T-cell (primary cell): Measurements from ENCODE around the gene ATP2C2. TPM values are rescaled to one million over a fixed set of nuclear protein-coding genes. Genes with fewer than 3 reads are reported as not detected.

ENCODE experiments used
- ATAC-seq, 4 experiments: fragments of 200-7000 bp in 3 of 4; fragments of 150-1000 bp in 1 of 4; cut with Tn5 transposase; replicated peaks in 1 of 4; 1 replicate in 3 of 4; 2 replicates in 1 of 4; pipeline ENCODE4 v1.10.0; 2021; ENCODE audit warnings: moderate library complexity in 3 of 4, mild to moderate bottlenecking in 2 of 4, moderate number of reproducible peaks in 1 of 4
- CTCF ChIA-PET, 2 donors: fragments of 300-600 bp; sonication (Branson Sonifier 250); formaldehyde crosslinking; loops; one replicate each; lab custom pipeline; 2022; ENCODE audit warnings: antibody characterized with exemption in 2 of 2; lab: Charles Lee
- POLR2A ChIA-PET, 2 donors: fragments of 300-600 bp; sonication (Branson Sonifier 250); formaldehyde crosslinking; loops; one replicate each; lab custom pipeline; 2022; ENCODE audit warnings: antibody characterized with exemption in 2 of 2; lab: Charles Lee
- DNase-seq, 35 experiments: peaks; one replicate each; pipeline versions ENCODE4 v3.0.0 to v3.0.0-alpha.2; 2013 to 2023
- H3K27ac ChIP-seq: one replicate; pipeline ENCODE4 v1.5.1; 2013; ENCODE audit warnings: low read length
- H3K27me3 ChIP-seq, 2 experiments: replicated peaks in 1 of 2; 1 replicate in 1 of 2; 2 replicates in 1 of 2; pipeline versions ENCODE4 v1.6.1 to v1.7.0; 2013; ENCODE audit warnings: low read length in 1 of 2, mixed read lengths in 1 of 2; ENCODE audit not compliant: control insufficient read depth in 2 of 2, insufficient read depth in 2 of 2; ENCODE audit errors: extremely low read depth in 1 of 2
- H3K36me3 ChIP-seq, 2 donors: 1 replicate in 1 of 2; 2 replicates in 1 of 2; pipeline versions ENCODE4 v1.6.1 to v1.7.0; 2013; ENCODE audit warnings: low read length in 1 of 2; ENCODE audit not compliant: control insufficient read depth in 2 of 2, insufficient read depth in 1 of 2; ENCODE audit errors: extremely low read depth in 1 of 2
- H3K4me1 ChIP-seq, 2 experiments: 1 replicate in 1 of 2; 2 replicates in 1 of 2; pipeline versions ENCODE4 v1.6.1 to v1.7.0; 2013; ENCODE audit warnings: low read length in 2 of 2, mixed read lengths in 1 of 2; ENCODE audit not compliant: insufficient read depth in 2 of 2, control insufficient read depth in 1 of 2; ENCODE audit errors: extremely low read depth in 1 of 2
- H3K4me3 ChIP-seq, 2 donors: 1 replicate in 1 of 2; 2 replicates in 1 of 2; pipeline versions ENCODE4 v1.5.1 to v1.7.0; 2013; ENCODE audit warnings: mild to moderate bottlenecking in 2 of 2, low read length in 1 of 2, moderate library complexity in 1 of 2; ENCODE audit not compliant: control insufficient read depth in 1 of 2; ENCODE audit errors: extremely low read depth in 1 of 2
- H3K9me3 ChIP-seq: 2 replicates; pipeline ENCODE4 v1.7.0; 2013
- H3K27ac Mint-ChIP-seq, 2 donors: one replicate each; pipeline ENCODE4 v1.8.0; 2020 to 2021; ENCODE audit warnings: mild to moderate bottlenecking in 2 of 2, mixed read lengths in 2 of 2
- H3K27me3 Mint-ChIP-seq, 2 donors: one replicate each; pipeline ENCODE4 v1.8.0; 2021 to 2022; ENCODE audit warnings: mixed read lengths in 2 of 2
- H3K36me3 Mint-ChIP-seq: one replicate; pipeline ENCODE4 v1.8.0; 2021; ENCODE audit warnings: mixed read lengths
- H3K4me1 Mint-ChIP-seq, 3 donors: one replicate each; pipeline ENCODE4 v1.8.0; 2020 to 2022; ENCODE audit warnings: mixed read lengths in 3 of 3, mild to moderate bottlenecking in 1 of 3
- H3K4me3 Mint-ChIP-seq, 3 donors: one replicate each; pipeline ENCODE4 v1.8.0; 2020 to 2022; ENCODE audit warnings: mild to moderate bottlenecking in 3 of 3, mixed read lengths in 3 of 3, moderate library complexity in 3 of 3
- H3K9me3 Mint-ChIP-seq, 3 donors: one replicate each; pipeline ENCODE4 v1.8.0; 2020 to 2022; ENCODE audit warnings: mixed read lengths in 3 of 3
- WGBS: methylation state at CpG from one replicate; pipeline ENCODE4 v1.1.5; 2013; ENCODE audit warnings: missing lambda C conversion rate; ENCODE audit not compliant: insufficient coverage; 5-methylcytosine and 5-hydroxymethylcytosine counted together
- total RNA-seq, 35 experiments: library from RNA in 6 of 35; stranded (reverse) in 6 of 35; fragments of 120-200 nt in 1 of 35; gene quantifications; one replicate each; pipeline versions ENCODE4 v1.2.1 to v1.2.4 and lab custom pipeline; 2013 to 2026

ATP2C2 gene
- total RNA-seq, 5 donors from 2014 or later (not counting 1 experiment from before 2014, with no cell fraction given) = not detected

DNA sequence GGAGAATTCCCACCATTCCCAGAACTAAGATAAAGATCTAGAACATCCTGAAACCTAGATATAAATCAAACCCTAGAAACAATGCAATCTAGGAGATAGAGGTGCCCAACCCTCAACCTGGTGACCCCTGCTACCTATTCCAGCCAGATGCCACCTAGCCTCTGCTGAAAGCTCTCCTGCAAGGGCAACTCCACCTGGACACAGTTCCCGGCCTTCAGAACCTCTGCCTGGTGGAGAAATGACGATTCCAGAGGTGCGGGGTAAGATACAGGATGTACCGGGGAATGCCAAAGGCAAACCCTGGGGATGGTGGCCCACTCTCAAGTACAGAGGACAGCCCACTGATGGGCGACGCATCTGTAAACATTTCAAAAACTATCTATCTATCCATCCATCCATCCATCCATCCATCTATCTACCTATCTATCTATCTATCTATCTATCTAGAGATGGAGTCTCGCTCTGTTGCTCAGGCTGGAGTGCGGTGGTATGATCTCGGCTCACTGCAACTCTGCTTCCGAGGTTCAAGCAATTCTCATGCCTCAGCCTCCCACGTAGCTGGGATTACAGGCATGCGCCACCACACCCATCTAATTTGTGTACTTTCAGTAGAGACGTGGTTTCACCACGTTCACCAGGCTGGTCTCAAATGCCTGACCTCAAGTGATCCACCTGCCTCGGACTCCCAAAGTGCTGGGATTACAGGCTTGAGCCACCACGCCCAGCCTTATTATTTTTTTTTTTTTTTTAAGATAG, 117.1 kb downstream of the ATP2C2 start:
- ATAC-seq = no peak
- CTCF ChIA-PET = interaction anchor here in 1 of 2 donors (0.6 kb wide), 1 partner anchor 720 kb away, joined by 5 read pairs; no protein-coding TSS in a partner anchor

DNA sequence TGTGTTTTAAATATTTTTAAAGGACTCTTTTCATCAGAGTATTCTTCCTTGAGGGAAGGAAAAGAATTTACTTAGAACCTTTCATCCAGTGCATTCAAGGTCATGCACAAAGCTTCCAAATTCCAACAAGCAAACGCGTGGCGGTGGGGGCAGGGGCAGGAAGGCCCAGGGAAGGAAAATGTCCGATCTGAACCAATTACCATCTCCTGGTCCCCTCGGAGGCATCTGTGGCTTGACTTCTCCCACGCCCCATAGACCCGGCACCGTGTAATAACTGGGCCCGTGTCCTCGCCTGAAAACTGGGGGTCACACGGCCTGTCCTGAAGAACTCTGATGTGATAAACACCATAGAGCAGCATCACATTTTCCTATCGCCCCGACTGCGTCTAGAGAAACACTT, 117.8 kb downstream of the ATP2C2 start:
- no peak for ATAC-seq
- Histone ChIP-seq H3K4me3 (no peak overlapping the region), H3K4me1 (no peaks in the 10 kb centered on the region), H3K27me3 (no peaks in the 10 kb centered on the region), H3K36me3 (peaks cover 7 to 42% of the 10 kb centered on the region in 2 donors), H3K27ac (no peak overlapping the region), H3K9me3 (no peaks in the 10 kb centered on the region)
- no peak overlapping the region for H3K27ac Mint-ChIP-seq
- 92% methylated on average over 13 of the region's 14 CpGs for whole genome bisulfite sequencing
- ChIA-PET CTCF (interaction anchor here in 1 of 2 donors (0.6 kb wide), 1 partner anchor 720 kb away, joined by 5 read pairs; no protein-coding TSS in a partner anchor), POLR2A (no interaction called here)
- no peaks in the 10 kb centered on the region for H3K4me1 Mint-ChIP-seq
- no peak overlapping the region for H3K4me3 Mint-ChIP-seq
- DNase-seq = no peak
- peaks cover 41% of the 10 kb centered on the region for H3K36me3 Mint-ChIP-seq
- no peaks in the 10 kb centered on the region for H3K9me3 Mint-ChIP-seq
- no peaks in the 10 kb centered on the region for H3K27me3 Mint-ChIP-seq

More for the DNA sequence above, 117.1 kb downstream of the ATP2C2 start:
- no peak for DNase-seq
- H3K36me3 Mint-ChIP-seq = peaks cover 36% of the 10 kb centered on the region
- Histone ChIP-seq H3K9me3 (no peaks in the 10 kb centered on the region), H3K4me1 (no peaks in the 10 kb centered on the region), H3K4me3 (no peak overlapping the region), H3K36me3 (peaks cover 7 to 46% of the 10 kb centered on the region in 2 donors), H3K27ac (no peak overlapping the region), H3K27me3 (no peaks in the 10 kb centered on the region)
- H3K27me3 Mint-ChIP-seq = no peaks in the 10 kb centered on the region
- H3K4me1 Mint-ChIP-seq = no peaks in the 10 kb centered on the region
- WGBS = 86% methylated on average over 12 of the region's 16 CpGs
- no peak overlapping the region for H3K4me3 Mint-ChIP-seq
- H3K27ac Mint-ChIP-seq = no peak overlapping the region
- H3K9me3 Mint-ChIP-seq = no peaks in the 10 kb centered on the region
- POLR2A ChIA-PET = no interaction called here

DNA sequence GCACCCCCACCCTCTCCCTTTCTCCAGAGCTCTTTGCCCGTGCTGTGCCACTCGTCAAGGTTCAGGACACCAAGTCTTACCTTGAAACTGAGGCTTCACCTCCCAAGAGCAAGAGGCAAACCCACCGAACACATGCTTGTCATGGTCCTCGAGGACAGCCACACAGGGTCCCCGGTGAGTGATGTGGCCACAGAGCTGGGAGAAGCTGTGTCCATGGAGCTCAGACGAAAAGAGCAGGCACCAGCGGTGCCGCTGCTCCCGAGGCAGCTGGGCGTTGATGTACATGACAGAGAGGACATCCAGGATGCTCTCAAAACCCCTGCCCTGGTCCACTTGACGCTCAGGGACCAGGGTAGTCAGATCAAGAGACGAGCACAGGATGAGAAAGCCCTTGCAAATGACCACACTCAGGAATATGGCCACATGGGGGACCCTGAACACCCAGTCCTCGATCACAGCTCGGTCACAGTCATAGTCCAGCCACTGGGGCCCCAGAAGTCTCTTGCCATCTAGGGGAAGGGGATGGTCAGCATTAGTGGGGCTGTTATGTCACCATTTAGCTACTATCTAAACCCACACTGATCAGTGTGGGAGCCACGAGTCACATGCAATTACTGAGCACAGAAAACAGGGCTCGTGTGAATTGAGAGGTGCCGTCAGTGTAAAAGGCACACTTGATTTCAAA, 118.4 kb downstream of the ATP2C2 start:
- no peaks in the 10 kb centered on the region for H3K4me1 ChIP-seq
- no peaks in the 10 kb centered on the region for H3K9me3 ChIP-seq
- ChIA-PET POLR2A (no interaction called here), CTCF (no interaction called here)
- H3K27me3 ChIP-seq = no peaks in the 10 kb centered on the region
- H3K4me3 ChIP-seq = no peak overlapping the region
- WGBS = 94% methylated on average over 12 of the region's 17 CpGs
- DNase-seq = no peak
- Mint-ChIP-seq H3K36me3 (peaks cover 41% of the 10 kb centered on the region), H3K27ac (no peak overlapping the region), H3K4me1 (no peaks in the 10 kb centered on the region), H3K9me3 (no peaks in the 10 kb centered on the region), H3K27me3 (no peaks in the 10 kb centered on the region), H3K4me3 (no peak overlapping the region)
- no peak overlapping the region for H3K27ac ChIP-seq
- no peak for ATAC-seq
- peaks cover 10 to 39% of the 10 kb centered on the region in 2 donors for H3K36me3 ChIP-seq

DNA sequence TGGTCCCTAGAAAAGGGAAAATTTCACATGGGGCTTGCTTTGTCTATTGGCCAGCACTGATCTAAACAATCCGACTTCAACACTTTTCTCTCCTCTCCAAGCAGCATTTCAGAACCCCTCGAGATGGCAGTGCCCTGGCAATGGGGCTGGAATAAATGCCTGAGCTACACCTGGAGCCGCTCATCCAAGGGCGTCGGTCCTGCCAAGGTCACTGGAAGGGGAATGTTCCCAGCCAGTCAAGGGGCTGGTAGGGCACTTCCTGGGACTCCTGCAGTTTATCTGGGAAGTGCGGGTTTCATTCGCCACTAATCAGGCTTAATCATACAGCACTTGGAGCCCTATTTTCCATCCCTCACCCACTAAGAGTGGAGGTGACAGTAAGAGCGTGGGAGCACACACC, 119.0 kb downstream of the ATP2C2 start:
- ATAC-seq = no peak
- Mint-ChIP-seq H3K4me1 (no peaks in the 10 kb centered on the region), H3K4me3 (no peak overlapping the region), H3K27me3 (no peaks in the 10 kb centered on the region), H3K36me3 (peaks cover 37% of the 10 kb centered on the region), H3K27ac (no peak overlapping the region), H3K9me3 (no peaks in the 10 kb centered on the region)
- no peak for DNase-seq
- H3K27me3 ChIP-seq = no peaks in the 10 kb centered on the region
- H3K27ac ChIP-seq = no peak overlapping the region
- H3K4me3 ChIP-seq = no peak overlapping the region
- ChIA-PET CTCF (no interaction called here), POLR2A (no interaction called here)
- H3K36me3 ChIP-seq = peaks cover 10 to 35% of the 10 kb centered on the region in 2 donors
- no peaks in the 10 kb centered on the region for H3K4me1 ChIP-seq
- no peaks in the 10 kb centered on the region for H3K9me3 ChIP-seq
- WGBS = 70% methylated on average over 2 of the region's 8 CpGs

DNA sequence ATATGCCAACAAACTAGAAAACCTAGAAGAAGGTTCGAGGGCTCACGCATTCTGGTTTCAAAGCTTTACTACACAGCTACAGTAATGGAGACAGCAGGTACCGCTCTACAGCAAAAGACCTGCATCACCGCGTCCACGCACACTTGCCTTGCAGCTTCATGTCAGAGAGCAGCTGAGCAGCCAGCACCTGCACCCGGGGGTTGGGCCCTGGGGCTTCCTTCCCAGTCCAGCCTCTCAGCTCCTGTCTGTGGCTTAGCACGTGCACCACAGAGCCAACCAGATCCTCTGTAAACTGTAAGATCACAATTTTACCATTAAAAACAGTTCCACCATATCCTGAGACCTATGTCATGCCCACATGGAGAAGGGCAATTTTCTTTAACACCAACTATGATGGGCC, 120.8 kb downstream of the ATP2C2 start:
- Mint-ChIP-seq H3K4me1 (no peaks in the 10 kb centered on the region), H3K27me3 (no peaks in the 10 kb centered on the region), H3K36me3 (peaks cover 40% of the 10 kb centered on the region), H3K27ac (no peak overlapping the region), H3K4me3 (no peak overlapping the region), H3K9me3 (peaks cover 0 to 5% (median 4%) of the 10 kb centered on the region in 3 donors)
- no peak for ATAC-seq
- POLR2A ChIA-PET = interaction anchor here in 1 of 2 donors (0.5 kb wide), 1 partner anchor 190 kb away, joined by 3 read pairs; no protein-coding TSS in a partner anchor
- H3K36me3 ChIP-seq = peaks cover 5 to 37% of the 10 kb centered on the region in 2 donors
- CTCF ChIA-PET = interaction anchor here in 1 of 2 donors (1.5 kb wide), 1 partner anchor 9 kb away, joined by 5 read pairs; no protein-coding TSS in a partner anchor
- DNase-seq = no peak
- H3K4me1 ChIP-seq = no peaks in the 10 kb centered on the region
- H3K27me3 ChIP-seq = no peaks in the 10 kb centered on the region
- WGBS = 68% methylated on average over 4 of the region's 8 CpGs
- no peak overlapping the region for H3K4me3 ChIP-seq
- no peak overlapping the region for H3K27ac ChIP-seq
- no peaks in the 10 kb centered on the region for H3K9me3 ChIP-seq

DNA sequence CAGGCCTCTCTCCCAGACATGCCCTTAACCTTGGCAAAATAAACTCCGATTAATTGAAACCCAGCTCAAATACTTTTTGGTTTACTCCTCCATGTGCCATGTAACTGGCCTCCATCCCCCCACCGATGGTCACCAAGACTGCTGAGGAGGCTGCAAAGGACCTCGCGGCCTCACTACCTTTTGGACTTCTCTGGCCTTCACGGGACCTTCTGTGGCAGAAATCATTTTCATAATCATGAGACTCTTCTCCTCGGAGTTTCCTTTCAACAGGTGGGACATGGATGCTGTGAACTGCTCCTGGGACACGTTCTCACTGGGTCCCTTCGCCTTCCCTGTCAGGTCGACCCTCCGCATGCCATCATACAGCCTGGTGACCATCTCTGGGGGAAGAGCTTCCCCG, 127.2 kb downstream of the ATP2C2 start:
- H3K4me3 ChIP-seq = no peak overlapping the region
- H3K36me3 Mint-ChIP-seq = peaks cover 57% of the 10 kb centered on the region
- no peaks in the 10 kb centered on the region for H3K27me3 ChIP-seq
- H3K9me3 ChIP-seq = no peaks in the 10 kb centered on the region
- H3K4me1 Mint-ChIP-seq = no peaks in the 10 kb centered on the region
- H3K36me3 ChIP-seq = peaks cover 14 to 47% of the 10 kb centered on the region in 2 donors
- peaks cover 0 to 11% (median 4%) of the 10 kb centered on the region in 3 donors for H3K9me3 Mint-ChIP-seq
- no peak overlapping the region for H3K27ac Mint-ChIP-seq
- ChIA-PET CTCF (interaction anchor here (0.5 to 1.6 kb wide), 2 partner anchors 11 to 628 kb away, joined by 3 to 5 read pairs; no protein-coding TSS in a partner anchor), POLR2A (no interaction called here)
- 99% methylated on average over 11 of the region's 11 CpGs for WGBS
- DNase-seq (no peak), ATAC-seq (no peak)
- no peak overlapping the region for H3K27ac ChIP-seq
- no peak overlapping the region for H3K4me3 Mint-ChIP-seq
- no peaks in the 10 kb centered on the region for H3K27me3 Mint-ChIP-seq
- no peaks in the 10 kb centered on the region for H3K4me1 ChIP-seq
